ENCODE results near the gene GRAP2.

DNA sequence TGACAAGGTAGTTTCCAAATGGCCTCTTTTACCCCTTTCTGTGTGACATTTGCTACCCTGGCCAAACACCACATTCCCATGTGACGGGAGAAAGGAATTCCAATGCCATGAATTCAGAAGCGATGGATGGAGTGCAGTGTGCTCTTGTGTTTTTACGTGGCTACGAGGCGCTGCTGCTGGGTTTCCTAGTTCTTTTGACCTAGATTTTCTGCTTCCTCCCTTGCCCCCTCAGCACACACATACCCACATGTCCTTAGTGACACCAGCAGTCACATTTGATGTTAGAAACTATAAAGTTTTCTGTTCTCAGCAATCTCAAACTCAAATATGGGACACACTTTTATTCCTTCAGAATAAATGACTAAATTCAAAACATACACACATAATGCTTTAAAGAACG is 51.5 kb downstream of the GRAP2 start:
- no peak for TF ChIP-seq POLR2A (IDR thresholded peaks at IDR 0.05)
- TF ChIP-seq CTCF (IDR thresholded peaks at IDR 0.05), result no peak
